NCI-H82 treated with DMSO at 0.1 percent for 48 hours (cell line): ENCODE measurements around the gene PCBP3.

ENCODE experiments used
- DNase-seq: peaks from one replicate; lab custom pipeline; 2025; ENCODE audit not compliant: unreplicated experiment; lab: John Stamatoyannopoulos, UW

PCBP3 gene

DNA sequence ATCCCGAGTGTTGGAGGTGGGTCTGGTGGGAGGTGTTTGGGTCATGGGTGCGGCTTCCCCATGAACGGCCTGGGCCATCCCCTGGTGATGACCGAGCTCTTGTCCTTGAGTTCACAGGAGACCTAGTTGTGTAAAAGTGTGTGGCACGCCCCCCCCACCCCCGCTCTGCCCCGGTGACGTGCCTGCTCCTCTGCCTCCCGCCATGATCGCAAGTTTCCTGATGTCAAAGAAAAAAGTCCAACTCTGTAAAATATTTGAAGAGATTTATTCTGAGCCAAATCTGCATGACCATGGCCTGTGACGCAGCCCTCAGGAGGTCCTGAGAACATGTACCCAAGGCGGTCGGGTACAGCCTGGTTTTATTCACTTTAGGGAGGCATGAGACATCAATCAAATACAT, 212.9 kb downstream of the PCBP3 start:
- no peak for DNase-seq

DNA sequence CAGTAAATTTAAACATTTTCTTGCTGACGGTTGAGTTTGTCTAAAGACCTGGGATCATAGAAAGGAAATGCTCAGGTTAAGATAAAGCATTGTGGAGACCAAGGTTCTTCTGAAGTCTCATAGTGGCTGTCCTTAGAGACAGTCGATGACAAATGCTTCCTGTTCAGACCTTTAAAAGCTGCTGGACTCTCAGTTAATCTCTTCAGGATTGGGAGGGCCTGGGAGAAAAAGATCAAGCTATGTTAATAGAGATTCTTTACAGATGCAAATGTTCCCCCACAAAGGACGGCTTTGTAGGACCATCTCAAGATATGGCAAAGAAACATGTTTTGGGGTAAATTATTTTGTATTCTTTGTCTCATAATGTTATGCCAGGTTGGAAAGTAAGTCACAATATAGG, 213.4 kb downstream of the PCBP3 start:
- DNase-seq: no peak

DNA sequence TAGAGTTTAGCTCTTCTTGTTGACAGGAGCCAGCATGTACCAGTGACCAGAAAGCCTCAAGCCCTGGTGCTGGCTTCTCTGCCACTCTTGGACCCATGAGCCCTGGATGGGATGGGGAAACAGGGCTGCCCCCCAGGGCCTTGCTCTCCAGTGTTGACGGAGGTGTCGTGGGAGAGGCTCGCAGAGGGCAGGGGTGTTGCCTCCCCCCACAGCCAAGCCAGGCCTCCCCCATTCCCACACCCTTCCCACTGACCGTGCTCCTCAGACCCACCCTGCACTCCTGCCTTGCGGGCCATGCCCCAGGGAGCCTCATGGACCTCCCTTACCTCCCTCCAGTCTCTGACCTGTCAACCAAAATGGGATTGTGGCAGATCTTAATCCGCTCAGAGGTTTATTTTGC, 214.2 kb downstream of the PCBP3 start:
- DNase-seq: no peak

DNA sequence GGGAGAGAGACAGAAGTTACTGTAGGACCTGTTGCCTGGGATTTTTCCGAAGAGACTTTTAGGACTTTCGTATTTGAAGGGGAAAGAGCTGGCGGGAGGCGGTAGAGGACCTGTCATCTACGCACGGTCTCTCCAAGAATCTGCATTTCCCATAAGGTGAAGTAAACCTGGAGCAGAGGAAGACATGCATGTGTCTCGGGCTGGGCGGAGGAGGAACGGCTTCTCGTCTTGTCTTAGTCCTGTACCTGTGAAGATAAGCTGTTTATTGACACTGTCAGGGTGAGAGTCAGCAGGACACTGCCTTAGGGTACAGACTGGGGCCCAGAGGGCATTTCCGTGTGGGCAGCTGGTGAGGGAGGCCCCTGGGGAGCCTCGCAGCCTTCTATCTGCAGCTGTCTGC, 214.7 kb downstream of the PCBP3 start:
- DNase-seq: no peak

DNA sequence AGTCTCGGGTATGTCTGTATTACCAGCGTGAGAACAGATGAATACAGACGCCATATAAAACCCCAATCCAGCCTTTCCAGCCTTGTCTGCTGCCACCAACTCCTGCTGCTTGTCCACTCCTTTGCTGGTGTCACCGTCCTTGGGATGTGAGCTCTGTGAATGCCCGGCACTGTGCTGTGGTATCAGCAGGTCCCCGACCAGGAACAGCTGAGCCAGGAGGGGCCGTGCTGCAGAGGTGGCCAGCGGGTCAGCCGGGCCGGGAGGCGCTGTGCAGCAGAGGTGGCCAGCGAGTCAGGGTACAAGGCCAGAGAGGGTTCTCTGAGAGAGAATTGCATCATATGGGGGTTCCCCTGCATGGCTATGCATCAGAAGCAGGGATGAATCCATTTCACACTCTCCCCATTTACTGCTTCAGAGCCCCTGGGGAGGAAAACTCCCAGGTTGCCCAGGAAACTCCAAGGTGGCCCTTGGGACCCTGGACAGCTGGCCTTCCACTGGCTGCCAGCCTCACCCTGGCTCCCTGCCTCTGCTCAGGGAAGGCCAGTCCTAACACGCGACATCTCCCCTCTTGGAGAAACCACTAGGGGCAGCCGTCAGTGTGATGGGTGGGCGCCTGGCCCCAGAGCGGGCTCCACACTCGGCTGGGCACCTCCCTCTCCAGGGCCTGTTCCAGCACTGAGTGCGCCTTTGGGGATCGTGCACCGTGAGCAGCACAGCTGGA, 215.7 kb downstream of the PCBP3 start:
- no peak for DNase-seq

DNA sequence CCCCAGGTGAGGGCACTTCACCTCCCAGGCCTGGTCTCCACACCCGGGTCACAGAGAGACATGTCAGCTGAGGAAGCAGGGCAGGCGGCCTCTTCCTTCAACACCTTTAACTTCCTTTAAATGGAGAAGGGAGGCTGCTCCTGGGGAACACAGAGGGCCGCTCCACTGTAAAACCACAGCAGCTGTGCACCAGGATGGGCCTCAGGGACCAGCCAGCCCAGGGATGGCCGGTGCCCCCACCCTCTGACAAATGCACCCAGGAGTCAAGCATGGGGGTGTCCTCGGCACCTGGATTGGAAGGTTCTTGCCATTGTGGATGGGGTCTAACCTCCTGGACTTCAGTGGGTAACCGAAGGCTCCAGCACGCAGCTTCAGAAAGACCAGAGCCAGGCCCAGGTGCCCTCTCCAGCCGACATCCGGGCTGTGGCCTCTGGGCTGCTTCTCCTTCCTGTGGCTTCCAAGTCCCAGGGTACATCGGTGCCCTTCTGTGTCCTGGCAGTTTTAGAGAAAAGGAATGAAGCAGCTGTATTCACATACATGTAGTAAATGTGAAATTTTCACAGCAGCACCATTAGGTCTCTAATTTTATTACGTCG, 216.3 kb downstream of the PCBP3 start:
- DNase-seq: no peak

DNA sequence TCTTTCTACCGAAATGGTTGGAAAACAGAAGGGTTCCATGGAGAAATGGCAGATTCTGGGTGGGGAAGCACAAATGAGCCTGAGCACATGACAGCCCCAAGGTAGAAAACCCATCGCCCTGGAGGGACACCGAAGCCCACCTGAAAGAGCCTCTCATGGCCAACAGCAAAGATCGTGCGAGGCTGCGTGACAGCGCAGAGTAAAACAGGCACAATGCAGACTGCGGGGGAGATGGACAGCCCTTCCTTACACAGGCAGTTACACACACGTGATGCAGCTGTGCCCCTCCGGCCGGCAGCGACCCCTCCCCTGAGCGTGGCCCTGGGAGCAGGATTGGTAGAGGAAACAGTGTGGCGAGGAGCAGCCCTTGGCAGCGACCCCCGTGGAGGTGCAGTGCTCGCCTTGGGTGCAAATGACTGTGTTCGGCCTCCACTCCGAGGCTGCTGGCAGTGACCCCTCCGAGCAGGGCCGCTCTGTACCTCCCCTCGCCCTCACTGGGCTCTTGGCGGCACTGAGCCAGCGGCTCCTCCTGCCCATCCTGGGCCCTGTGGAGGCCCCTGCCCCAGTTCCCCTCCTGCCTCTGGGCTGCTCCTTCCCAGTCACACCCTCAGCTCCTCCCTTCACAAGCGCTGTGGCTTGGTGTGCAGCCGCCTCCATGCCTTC, 217.1 kb downstream of the PCBP3 start:
- no peak for DNase-seq

DNA sequence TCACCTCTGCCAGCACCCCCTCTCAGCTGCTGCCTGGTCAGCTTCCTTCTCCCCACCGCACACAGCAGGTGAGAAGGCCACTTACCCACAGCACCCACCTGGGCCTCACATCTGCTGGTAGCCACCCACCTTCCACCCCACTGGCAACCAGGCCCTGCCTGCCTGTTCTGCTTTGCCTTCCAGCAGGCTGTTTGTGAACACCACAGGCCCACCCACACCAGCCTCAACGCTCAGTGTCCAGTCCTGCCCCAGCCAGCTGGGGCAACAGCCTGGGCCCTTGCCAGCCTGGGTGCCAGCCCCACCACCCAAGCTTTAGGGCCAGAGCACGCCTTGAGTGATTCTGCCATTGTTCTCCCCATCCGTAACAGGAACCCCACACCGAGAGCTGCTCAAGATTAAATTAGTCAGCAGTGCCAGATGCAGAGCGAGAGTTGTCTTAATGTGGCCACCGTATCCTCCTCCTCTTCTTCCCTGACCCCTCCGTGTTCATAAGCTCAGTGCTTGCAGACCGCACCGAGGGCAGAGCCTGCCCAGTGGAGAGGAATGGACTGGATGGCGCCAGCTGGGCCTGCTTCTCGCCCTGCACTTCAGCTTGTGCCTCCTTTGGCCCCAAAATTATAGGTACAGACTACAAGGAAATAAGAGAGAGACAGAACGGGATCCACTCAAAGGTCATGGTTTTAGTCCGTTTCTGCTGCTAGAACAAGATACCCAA, 217.8 kb downstream of the PCBP3 start:
- no peak for DNase-seq

DNA sequence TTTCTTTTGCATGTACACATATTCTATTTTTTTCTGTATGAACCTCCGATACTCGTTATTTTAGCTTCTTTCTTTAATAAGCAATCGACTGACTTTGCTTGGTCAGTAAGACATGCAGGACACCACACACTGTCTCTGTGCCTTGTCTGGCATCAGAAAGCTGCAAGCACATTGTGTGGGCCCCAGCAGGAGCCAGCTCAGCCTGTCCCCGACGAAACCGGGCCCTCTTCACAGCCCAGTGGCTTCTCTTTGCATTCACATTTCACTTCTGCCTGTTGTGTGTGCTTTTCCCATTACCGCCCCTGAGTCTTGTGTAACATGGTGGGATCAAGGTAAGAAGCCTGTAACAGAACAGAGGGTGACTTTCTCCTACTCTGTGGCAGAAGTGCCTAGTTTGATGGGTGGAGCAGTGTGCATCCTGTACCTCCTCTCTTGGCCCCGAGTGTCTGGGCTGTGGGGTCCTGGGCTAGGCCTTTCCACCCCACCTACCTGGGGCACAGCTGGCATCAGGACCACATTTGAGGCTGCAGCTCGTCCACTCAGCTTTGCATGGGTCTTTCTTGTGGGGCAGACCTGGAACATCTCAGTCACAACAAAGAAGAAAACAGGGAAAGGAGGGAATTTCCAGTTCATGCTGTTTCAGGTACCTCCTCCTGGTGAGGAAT, 219.2 kb downstream of the PCBP3 start:
- DNase-seq: no peak

DNA sequence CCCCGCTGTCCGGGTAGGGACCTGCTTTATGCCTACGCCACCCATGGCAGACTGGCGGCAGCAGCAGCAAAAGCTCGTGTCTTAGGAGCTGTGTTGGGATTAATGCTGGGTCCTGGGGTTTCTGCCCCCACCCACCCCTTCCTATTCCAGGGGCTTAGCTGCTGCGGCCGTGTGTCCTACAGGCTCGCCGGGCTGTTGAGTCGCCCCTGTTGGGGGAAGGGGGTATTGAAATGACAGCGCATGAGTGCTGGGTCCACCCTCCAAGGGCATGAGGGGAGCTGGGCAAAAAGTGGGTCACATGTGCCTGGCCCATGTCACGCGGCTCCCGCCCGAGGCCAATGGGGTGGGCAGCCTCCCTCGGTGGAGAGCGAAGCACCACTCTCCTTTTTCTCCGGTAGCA, 219.7 kb downstream of the PCBP3 start:
- no peak for DNase-seq

DNA sequence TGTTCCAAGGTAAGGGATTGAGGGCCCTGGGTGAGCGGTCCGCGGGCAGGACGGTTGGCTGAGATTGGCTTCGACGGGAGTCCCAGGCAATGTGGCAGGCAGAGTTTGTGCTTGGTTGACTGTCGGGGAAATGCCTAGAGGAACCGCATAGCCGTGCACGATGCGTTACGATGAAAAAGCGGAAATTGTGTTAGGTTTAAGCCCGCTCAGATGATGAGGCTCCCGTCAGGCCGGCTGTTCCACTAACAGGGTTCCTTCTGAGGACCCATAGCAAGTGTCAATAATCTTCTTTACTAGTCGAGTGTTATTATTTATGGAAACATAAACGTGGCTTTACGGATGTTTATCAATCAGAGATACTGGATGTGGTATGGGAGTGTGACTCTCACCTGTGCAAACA, 220.2 kb downstream of the PCBP3 start:
- no peak for DNase-seq

DNA sequence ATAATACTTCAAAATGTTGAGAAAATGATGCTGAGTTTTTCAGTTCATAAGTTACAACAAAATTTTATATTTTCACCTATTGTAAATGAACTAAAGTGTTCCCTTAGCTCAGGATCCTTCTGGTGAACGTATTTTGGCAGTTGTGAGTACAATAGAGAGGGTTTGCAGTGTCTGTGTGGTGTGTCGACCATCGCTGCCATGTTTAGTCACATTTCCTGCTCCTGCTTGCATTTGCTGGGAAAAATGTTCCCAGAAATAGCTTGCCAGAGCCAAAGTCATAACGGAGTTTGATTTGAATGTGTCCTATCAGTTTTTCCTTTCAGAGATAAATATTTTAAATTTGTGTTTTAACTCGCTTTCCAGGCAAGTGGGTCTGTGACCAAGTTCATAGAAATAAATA, 220.9 kb downstream of the PCBP3 start:
- no peak for DNase-seq

DNA sequence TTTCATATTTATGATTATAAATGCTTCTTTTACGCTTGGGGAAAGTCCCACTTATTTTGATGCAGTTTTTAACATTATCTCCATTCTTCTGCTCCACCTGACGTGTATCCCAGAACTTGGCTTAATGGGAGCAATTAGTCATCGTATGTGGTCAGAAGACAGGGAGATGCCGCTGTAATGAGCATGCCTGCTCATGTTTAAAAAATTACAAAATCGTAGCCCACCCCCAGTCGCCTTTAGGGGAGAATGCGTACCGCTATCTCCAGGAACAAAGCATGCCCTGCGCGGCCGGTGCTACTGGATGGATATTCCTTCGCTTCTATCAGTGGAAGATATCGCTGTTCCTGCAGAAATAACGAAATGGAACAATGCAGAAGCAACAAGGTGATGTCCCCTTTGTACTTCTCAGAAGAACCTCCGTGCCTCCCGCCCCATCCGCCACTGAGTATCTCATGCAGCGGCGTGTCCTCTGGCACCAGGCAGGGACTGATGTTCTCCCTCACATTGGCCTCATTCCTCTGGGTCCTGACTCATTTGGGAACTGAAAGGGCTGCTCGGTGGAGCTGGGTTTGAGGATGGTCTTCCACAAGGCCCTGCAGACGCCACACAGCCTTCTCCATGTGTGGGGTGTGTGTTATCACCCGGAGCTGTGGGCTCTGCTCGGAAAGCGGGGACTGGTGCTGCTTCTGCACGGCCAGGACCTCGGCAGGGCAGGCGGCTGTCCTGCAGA, 221.7 kb downstream of the PCBP3 start:
- no peak for DNase-seq

DNA sequence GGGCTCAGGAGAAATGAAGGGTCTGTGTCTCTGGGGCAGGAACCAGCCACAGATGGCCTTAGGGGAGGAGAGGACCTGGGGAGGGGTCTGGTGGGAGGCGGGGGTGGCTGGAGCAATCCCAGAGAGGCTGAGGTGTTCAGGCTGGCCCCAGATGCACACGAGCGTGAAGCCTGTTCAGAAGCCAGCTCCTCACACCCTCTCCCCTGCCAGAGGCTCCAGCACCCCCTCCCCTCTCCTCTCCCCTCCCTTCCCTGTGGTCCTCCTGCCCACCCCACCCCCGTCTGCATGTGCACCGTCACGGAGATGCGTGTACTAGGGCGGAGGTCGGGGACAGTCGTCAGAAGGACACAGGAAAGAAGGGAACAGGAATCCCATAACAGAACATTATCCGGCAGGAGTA, 223.0 kb downstream of the PCBP3 start:
- DNase-seq: no peak

DNA sequence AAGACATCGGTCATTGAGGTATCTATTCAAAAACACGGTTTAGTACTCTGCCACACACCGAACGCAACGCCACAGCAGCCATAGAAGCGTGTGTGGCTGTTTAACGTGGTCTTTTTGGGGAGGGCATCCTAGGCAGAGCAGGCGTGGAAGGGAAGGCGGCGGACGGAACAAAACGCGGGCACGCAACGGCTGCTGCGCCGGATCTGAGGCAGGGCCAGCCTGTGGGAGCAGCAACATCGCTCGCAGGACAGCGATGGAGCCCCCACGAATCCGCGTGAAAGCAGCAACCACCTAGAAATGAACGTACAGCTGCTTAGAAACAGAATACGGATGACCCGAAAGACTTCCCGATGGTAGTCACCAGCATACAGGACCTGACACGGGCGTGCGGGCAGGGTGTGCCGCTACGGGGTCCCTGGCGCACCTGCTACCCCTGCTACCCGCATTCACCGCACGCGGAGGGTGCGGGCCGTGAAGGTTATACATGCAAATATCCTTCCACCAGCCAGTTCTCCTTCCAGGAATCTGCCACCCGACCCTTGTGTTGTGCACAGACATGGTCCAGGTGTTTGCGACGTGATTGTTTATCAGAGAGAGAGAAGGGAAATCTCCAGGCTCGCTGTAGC, 223.6 kb downstream of the PCBP3 start:
- no peak for DNase-seq

DNA sequence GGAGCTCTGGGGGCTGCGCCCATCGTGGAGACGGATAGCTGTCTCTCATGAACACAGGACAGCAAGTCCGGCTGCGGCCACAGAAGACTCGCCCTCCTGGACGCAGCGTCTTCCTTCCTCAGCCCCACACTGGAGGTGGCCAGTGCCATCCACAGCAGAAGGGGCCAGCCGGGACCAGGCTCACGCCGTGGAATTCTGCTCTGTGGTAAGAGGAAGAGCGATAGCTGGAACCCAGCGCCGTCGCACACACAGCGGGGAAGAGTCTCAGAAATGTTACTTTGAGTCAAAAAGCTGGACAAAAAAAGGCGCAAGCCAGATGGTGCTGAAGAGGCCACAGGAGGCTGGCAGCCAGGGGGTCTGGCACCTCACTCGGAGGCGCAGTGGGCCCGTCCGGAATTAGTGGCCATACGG, 224.2 kb downstream of the PCBP3 start:
- no peak for DNase-seq

DNA sequence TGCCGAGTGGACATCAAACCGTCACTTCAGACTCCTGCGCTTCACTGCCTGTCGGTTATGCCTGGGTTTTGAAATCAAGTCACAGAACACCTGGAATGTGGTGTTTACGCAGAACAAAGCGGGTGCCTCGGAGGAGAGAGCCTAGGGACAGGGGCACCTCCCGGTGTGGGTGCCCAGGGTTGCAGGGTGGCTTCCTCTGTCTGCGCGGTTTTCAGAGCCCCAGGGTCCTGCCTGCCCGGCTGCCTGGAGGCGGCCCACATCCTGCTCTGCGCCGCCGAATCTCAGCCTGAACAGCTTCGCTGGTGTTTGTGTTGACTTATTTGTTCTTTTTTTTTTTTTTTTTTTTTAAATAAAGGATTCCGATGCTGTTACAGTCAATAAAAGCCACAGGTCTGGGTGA, 224.6 kb downstream of the PCBP3 start:
- DNase-seq: no peak

DNA sequence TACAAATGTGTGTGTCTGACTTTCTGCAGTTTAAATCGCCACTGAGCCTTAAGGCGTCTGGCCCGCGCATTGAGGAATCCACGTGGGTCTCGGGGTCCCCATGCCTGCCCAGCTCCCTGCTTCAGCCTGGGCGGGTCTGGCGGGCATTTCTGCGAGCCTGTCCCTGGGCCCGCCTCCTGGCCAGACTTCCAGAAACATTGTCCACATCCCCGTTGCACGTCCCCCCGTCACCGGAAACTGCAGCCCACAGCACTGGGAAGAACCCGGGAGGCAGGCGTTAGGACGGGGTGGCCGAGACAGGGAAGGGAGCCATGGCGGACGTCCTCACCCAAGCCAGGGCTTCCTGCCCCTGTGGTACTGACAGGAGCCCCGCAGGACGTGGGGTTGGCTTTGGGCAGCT, 225.0 kb downstream of the PCBP3 start:
- no peak for DNase-seq

DNA sequence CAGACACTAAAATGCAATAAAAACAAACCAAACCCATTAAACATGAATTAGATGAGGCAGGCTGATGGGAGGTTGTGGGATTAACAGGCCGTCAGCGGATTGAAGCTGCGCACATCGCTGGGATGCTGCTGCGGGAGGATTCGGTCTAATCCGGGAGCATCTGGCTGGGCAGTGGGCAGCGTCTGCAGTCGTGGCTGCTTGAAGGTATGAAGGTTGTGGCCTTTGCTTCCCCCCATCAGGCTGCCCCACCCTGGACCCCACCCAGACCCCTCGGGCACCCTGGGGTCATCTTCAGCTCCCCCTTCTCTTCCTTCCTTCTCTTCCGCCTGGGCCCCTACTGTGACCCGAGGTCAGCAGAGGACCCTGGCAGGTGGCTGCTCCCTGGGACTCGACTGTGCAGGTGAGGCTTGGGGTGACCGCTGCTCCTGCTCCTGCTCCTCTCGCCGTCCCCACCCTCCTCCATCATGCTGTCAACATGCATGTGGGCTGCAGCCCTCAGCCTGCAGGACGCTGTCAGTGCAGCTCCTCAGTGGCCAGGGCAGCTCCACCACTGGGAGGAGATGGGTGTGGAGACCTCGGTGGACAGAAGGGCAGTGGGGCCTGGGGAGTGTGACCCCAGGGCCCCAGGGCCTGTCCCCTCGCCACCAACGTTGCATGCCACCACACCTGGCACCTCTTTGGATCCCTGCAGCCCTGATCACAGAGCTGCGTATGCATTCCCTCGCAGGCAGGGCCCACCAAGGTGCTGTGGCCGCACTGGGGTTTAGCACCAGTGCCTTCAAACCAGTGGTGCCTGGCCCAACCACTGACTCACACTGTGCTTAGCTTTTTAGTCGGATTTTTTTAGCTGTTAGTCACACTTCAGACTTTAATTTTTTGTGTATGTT, 225.8 kb downstream of the PCBP3 start:
- DNase-seq: no peak
